ENCODE results near the gene WIF1.
A peak's percentile ranks its signal among the peaks of the same experiment; 100 is the strongest.

WIF1 gene, protein sequence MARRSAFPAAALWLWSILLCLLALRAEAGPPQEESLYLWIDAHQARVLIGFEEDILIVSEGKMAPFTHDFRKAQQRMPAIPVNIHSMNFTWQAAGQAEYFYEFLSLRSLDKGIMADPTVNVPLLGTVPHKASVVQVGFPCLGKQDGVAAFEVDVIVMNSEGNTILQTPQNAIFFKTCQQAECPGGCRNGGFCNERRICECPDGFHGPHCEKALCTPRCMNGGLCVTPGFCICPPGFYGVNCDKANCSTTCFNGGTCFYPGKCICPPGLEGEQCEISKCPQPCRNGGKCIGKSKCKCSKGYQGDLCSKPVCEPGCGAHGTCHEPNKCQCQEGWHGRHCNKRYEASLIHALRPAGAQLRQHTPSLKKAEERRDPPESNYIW

DNA sequence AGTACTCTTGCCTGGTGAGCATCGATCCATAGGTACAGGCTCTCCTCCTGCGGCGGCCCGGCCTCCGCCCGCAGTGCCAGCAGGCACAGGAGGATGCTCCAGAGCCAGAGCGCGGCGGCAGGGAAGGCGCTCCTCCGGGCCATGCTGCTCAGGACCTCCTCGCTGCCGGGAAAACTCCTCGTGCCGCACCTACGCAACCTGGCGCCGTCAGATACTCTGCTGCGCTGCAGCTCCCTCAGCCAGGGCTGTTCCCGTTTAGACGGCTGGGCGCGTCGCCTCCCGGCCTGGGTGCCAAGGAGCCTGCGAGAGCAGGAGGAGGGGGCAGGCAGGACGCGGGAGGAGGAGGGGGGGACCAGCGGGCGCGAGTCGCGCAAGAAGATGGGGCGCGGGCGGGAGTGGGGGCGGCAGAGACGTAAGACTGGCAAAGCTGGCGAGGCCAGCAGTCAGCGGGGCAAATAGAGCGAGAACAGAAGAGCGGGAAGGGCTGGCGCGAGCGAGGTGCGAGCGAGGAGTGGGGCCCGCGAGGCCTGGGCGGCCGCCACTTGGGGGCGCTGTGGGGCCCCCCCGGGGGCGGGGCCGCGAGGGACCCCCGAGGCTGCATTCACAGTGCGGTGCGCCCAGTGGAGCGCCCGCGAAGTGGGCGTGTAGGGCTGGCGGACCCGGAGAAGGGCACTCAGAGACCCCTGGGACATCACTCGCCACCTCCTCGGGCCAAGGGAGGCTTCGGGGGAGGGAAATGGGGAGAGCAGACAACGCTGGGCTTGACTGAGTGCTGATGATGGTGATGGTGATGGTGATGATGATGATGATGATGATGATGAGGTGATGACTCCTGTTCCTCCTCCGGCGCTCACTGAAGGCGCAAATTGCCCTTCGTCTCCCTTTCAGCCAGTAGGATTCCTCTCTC, at the start of gene WIF1:
WIF1 (minus strand) TSS at position 257 of the 907 bp plus-strand sequence; CDS start at position 143, 114 bp downstream.
- DNase-seq (ENCODE audit: low spot score) = peak; percentile 19

GRCh38 chr12:65170209-65170881, 49.2 kb upstream of the WIF1 start:
- peak; percentile 68 for DNase-seq (ENCODE audit: low spot score)

GRCh38 chr12:65169320-65170208, 48.5 kb upstream of the WIF1 start, which contains the start of gene LEMD3:
Gene LEMD3 (plus strand): TSS chr12:65169583. CDS start chr12:65169597, 14 bp downstream.
- DNase-seq (ENCODE audit: low spot score) = peak; percentile 95

- DNase-seq (ENCODE audit: low spot score) = no peak
Measured at GRCh38 chr12:65168681-65169319, 47.7 kb upstream of the WIF1 start.

- DNase-seq (ENCODE audit: low spot score) = no peak
Measured at GRCh38 chr12:65164774-65165173, 43.7 kb upstream of the WIF1 start.

DNA sequence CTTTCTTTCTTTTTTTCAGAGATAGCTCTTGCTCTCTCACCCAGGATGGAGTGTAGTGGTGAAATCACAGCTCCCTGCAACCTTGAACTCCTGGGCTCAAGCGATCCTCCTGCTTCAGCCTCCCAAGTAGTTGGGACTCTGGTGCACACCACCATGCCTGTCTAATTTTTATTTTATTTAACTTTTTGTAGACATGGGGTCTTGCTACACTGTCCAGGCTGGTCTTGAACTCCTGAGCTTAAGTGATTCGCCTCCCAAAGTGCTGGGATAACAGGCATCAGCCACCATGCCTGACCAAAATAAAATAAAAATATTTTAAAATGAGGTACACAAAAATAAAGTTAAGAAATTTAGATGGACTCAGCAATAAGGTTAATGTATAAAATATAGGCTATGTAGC, 43.1 kb upstream of the WIF1 start:
- DNase-seq (ENCODE audit: low spot score) = no peak

DNA sequence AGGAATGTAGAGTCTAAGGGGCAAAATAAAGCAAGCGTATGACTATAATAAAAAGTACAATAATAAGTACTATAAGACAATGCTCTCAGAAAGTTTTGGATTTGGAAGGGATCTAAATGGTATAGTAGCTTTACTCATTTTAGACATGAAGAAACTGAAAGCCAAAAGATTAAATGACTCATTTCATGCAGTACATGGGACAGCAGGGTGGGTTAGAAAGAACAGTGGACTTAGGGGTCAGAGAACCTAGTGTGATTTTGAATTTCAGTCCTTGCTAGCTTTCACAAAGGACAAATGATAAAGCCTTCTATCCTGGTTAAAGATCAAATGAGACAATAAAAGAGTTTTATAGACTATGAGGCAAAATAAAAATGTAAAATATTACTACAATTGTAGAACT, 41.5 kb upstream of the WIF1 start:
- DNase-seq (ENCODE audit: low spot score) = no peak

DNA sequence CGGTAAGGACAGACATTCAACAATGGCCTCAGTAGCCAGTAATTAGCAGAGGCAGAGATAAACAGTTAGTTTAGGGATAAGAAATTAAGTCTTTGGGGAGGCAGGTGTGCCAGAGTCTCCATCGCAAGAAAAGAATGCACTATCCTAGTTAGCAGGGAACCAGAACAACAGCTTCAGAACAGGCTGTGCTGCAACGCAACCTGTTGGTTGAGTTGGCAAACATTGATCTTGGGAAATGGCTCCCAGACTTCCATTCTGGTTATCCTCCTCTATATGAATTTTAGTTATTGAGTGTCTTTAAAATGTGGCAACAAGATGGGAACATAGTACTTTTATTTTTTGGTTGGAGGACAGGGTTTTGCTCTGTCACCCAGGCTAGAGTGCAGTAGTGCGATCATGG, 36.0 kb upstream of the WIF1 start:
- no peak for DNase-seq (ENCODE audit: low spot score)

GRCh38 chr12:65156366-65156841, 35.3 kb upstream of the WIF1 start:
- DNase-seq (ENCODE audit: low spot score) = no peak

DNA sequence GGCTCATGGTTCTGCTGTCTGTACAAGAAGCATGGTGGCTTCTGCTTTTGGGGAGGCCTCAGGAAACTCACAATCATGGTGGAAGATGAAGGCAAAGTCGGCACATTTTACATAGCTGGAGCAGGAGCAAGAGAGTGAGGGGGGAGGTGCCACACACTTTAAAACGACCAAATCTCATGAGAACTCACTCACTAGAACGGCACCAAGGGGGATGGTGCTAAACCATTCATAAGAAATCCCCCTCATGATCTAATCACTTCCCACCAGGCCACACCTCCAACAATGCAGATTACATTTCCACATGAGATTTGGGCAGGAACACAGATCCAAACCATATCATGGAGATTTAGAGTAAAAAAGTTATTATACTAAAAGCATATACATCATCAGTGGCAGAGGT, 34.7 kb upstream of the WIF1 start:
- DNase-seq (ENCODE audit: low spot score) = no peak

GRCh38 chr12:65152596-65152995, 31.5 kb upstream of the WIF1 start:
- DNase-seq (ENCODE audit: low spot score) = no peak

GRCh38 chr12:65152012-65152411, 30.9 kb upstream of the WIF1 start:
- DNase-seq (ENCODE audit: low spot score) = no peak

GRCh38 chr12:65147312-65147905, 26.3 kb upstream of the WIF1 start:
- no peak for DNase-seq (ENCODE audit: low spot score)

DNA sequence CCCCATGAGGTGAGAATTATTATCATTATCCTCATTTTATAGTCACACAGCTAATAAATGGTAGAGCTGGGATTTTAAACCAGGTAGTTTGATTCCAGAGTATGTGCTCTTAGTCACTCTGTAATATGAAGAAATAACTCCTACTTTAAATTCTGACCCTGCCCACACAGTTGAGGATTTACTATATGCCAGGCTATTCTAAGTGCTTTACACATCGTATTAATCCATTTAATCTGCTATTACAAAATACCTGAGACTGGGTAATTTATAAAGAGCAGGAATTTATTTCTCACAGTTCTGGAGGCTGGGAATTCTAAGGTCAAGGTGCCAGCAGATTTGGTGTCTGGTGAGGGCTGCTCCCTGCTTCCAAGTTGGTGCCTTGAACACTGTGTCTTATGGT, 19.6 kb upstream of the WIF1 start:
- no peak for DNase-seq (ENCODE audit: low spot score)

DNA sequence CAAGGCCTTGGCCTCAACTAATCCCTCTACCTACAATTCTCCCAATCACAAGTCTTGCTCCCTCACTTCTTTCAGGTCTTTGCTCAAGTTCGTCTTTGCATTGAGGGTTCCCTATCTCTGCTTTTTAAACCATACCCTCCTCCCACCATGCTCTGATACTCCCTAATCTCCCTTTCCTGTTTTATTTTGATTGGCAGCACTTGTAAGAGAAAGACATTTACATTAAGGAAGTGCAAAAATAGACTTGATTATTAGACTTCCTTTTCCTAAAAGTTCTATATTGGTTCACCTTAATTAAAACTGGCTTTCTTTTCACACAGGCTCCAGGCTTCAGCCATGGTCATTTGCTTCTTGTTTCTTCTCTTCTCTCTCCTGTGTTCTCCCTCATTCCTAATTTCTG, 18.3 kb upstream of the WIF1 start:
- no peak for DNase-seq (ENCODE audit: low spot score)

GRCh38 chr12:65133879-65134278, 12.8 kb upstream of the WIF1 start:
- DNase-seq (ENCODE audit: low spot score) = no peak

- no peak for DNase-seq (ENCODE audit: low spot score)
Measured at GRCh38 chr12:65126482-65126881, 5.4 kb upstream of the WIF1 start.

GRCh38 chr12:65125975-65126374, 4.9 kb upstream of the WIF1 start:
- no peak for DNase-seq (ENCODE audit: low spot score)

GRCh38 chr12:65125247-65125646, 4.1 kb upstream of the WIF1 start:
- DNase-seq (ENCODE audit: low spot score) = no peak

DNA sequence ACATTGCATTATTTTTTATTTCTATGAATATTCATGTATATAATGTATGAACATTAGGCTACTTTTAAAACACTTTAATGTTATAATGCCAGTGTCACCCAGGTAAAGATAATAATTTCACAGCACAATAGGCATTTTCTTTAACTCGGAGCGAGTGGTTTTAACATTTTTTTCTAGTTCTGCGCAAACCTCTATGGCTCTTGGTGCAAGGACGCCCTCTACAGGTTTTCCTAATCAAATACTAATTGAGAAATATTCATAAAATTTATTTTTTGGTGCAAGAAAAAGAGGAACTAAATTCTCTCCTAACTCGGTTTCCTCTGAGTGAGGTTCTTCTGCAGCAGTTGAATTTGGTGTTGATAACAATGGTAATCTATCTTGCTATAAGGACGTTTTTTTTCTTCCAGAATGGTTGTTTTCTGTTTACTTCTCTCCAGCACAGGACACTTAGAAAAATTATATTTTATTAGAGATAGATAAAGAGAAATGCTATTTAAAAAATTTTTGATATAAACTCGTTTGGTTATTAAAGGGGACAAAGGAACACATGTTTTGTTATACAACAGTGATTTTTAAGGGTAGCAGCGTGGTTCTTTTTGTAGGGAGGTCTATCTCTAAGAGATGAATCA, 2.4 kb upstream of the WIF1 start:
- peak; percentile 35 for DNase-seq (ENCODE audit: low spot score)

Measured in cerebellar cortex (tissue), 1 donor.